HuH-7.5 (cell line): ENCODE measurements around the gene MXD4.
"Not testable (repeated sequence)": the region's sequence is repeated elsewhere in the genome, so short reads cannot be mapped to it uniquely, and the experiment has no call there.

Experiments used
- DNase-seq: peaks from one replicate; pipeline ENCODE4 v3.0.0; 2011; ENCODE audit warnings: low spot score

Gene MXD4

DNA sequence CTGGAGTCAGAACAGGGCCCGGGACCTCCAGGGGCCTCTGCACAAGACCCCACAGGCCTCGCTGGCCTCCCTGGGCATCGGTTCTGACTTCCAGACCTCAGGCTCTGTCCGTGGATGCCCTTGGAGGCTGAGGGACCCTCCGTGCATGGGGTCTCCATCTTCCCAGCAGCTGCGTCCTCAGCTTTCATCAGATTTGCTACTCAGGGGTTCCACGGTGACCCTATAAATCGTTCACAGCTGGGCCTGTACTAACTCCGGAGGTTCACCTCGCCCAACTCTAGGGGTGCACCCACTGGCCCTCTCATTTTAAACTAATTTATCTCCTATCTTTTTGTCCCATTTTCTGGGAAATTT, 13.1 kb upstream of the MXD4 start:
- not testable (repeated sequence) for DNase-seq

DNA sequence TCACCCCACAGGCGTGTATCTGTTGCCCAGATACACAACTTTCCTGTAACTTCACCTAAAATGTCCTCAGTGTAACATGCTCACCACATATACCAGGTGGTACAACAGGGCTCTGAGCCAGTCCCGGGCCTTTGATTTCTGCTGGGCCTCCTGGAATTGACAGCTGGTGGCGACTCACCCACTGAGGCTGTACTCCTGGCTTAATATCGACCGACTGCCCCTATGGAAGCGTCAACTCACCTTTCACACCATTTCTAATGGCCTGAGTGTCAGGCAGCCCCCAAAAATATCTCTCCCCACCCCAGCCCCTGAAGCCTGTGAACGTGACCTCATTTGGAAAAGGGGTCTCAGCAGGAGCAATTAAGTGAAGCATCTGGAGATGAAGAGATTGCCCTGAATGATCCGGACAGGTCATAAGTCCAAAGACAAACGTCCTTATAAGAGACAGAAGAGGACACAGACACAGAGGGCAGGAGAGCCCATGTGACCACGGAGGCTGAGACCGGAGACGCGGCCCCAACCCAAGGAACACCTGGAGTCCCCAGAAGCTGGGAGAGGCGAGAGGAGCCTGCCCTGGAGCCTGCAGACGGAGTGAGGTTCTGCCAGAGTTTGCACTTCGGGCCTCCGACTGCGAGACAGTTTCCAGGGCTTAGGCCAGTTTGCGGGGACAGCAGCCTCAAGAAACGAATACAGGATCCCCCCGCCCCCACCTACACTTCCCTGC, 12.6 kb upstream of the MXD4 start:
- DNase-seq, result no peak

DNA sequence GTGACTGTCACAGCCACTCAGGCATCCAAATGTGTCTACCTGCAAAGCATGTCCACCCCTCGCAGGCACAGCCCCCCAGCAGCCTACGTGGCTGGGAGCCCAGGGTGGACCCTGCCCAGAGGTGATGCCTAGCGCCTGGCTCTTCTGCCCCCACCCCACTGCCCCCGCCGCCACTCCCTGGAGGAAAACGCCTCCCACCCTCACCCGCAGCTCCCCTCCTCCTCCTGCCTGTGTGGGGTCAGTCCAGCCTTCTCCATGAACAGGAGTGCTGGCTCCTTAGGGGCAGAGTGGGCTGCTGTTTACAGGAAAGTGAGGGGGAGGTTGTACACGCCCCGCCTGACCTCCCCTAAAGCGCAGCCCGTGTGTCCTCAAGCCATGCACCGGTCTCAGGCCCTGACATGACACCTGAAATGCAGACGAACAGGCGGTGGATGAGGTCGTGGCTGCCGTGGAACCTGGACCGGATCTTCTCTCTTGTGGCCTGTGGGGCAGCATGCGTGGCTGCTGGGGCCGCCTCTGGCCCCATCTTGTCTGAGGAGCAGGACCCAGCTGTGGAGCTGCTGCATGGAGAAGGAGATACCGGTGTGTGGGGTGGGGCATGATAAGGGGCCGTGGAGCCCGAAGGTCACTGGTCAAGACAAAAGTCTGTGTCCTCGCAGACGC, 11.9 kb upstream of the MXD4 start:
- no peak for DNase-seq

DNA sequence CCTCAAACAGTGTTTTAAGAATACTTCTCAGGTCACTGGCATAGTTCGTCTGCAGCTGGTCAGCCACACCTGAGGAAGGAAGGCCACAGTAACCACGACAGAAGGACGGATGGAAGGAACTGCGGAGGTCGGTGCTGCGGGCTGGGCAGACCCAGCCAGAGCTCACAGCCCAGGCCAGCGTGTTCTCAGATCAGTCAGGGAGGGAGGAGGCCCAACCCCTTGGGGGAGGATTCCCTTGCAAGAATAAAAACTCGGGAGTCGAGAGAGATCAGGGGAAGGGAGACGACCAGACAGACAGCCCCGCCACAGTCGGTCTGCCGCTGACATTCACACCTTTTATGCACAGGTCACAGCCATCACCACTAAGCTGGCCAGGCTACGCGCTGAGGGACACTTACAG, 11.3 kb upstream of the MXD4 start:
- DNase-seq, result no peak

DNA sequence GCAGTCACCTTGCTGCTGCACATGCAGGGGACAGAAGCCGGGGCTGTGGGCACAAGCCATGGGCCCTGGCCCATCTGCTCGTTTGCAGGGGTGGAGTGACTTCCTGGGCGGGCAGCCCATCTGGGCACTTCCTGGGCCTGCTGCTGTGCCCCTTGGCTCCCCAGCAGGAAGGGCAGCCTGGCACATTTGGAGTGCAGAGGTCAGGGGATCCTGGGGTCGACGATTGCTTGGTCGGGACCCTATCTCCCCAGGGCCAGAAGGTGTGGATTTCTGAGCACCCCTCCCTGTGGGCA, 10.9 kb upstream of the MXD4 start:
- DNase-seq, result no peak

DNA sequence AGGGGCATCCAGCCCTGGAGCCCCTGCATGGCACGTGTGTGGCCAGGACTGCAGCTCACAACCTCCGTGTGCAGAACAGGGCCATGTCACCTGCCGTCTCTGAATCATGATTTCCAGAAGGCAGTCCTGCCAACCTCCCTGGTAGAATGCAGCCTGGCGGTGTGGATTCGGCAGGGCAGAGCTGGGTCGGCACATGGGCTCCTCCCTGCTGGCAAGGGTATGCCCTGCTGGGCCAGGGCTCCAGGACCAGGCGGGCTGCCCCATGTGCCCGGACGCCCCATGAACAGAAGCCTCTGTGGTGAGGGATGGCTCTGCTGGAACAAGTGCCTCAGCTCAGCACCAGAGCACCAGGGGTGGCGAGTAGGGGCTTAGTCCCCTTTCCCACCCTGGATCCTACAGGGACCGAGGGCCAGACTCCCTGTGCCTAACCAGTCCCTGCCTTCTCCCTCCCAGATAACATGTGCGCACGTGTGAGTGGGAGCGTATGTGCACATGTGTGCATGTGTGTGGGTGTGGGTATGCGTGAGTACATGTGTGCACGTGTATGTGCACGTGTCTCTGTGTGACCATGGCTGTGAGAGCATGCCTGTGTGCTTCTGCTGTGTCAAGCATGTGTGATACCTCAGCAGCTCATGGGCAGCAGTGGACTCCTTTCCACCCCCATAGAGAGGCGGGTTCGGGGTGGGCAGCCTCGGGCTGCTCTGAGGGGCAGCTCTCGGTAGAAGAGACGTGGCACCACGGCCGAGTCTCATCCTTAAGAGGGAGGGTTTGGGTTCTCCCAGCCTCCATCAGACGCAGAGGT, 10.3 kb upstream of the MXD4 start:
- no peak for DNase-seq

DNA sequence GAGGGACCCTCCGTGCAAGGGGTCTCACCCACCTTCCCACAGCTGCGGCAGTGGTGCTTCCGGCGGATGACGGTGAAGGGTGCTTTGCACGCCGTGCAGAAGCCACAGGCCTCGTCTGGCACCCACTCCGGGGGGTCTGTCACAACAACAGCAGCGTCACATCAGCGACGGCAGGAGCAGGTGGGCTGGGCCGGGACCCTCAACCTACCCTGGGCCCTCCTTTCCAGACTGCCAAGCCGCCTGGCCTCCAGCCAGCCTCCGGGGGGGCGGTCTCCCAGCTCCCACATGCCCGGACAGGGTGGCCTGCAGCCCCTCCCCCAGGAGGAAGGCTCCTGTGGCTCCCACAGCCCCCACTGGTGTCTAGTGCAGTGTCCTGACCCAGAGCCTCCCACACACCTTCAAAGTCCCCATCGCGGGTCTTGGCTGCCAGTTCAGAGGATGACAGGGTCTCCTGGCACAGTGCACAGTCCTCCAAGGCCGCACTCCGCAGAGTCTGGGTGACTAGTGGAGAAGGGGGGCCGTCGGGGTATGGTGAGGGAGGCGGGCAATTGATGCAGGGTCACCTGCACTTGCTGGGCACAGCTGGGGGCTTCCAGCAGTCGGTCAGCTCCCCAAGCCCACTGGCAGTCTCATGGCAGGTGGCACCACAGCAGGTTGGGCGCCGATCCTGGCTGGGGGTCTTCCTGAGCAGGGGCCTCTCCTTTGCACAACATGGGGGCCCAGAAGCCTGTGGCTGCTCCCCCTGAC, 9.5 kb upstream of the MXD4 start:
- no peak for DNase-seq

DNA sequence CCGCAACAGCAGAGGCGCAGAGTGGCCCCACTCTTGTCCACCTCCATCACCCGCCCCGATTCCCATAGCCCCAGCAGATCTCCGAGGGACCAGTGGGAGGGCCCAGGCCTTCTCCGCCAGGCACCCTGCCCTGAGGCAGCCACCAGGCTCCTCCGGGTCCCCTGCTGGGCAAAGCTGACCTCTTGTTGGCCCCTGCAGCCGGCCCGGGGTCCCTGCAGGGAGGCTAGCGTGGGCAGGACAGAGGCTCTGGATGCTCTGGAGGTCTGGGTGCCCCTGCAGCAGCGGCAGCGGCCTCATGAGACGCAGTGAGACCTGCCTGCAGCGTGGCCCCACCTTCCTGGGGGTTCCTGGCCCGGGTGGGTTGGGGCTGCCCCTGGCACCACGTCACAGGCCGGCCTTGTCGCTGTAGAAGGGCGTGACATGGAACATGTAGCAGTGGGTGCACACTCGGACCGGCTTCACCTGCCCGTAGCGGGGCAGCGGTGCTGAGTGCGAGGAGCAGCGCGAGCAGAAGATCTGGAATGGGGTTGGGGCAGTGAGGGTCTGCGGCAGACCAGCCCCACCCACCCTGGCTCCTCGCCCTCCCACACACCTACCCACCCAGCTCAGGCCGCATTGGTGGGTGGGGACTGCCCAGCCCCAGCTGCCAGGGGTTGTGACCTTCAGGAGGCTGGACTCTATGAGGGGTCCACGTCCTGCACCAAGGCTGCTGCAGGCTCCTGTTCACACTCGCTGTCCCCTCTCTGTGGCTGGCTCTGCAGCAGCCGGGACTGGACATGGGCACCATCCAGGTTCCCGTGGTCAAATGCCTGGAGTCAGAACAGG, 8.6 kb upstream of the MXD4 start:
- DNase-seq, result no peak

DNA sequence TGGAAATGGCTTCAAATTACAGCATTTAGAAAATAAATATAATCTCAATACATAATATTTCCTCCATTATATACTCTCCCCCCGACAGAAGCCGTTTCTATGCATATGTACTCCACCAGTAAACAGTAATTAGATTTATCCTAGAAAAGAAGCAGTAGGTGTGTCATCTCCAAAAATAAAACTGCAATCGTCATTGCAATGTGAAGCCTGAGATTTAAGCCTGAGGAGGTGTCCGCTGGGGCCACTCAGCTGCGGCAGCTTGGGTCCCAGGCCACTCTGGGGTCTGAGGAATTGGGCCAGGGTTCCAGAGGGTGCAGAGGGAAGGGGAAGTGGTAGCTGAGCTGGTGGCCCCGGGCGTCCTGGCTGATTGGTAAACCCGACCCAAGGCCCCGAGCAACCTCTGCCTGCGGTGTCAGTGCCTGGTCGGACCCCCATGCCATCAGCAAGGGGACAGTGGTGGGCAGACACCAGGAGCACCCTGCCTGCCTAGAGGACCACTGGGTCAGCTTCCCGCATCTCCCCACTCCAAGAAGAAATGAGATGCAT, 7.8 kb upstream of the MXD4 start:
- no peak for DNase-seq

DNA sequence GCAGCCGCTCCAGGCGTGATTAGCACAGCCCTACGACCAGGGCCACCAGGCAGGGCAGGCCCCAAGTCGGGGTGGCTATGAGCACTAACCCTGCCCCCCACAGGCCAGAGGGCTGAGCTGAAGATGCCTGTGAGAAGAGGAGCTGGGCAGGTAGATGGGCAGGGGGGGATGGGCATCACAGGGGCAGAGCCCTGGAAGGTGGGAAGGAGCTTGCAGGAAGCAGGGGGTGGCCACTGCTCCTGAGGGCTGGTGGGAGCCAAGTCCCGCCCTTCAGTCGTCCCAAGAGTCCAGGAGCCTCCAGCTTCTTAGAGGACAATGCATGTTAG, 7.3 kb upstream of the MXD4 start:
- DNase-seq, result no peak

DNA sequence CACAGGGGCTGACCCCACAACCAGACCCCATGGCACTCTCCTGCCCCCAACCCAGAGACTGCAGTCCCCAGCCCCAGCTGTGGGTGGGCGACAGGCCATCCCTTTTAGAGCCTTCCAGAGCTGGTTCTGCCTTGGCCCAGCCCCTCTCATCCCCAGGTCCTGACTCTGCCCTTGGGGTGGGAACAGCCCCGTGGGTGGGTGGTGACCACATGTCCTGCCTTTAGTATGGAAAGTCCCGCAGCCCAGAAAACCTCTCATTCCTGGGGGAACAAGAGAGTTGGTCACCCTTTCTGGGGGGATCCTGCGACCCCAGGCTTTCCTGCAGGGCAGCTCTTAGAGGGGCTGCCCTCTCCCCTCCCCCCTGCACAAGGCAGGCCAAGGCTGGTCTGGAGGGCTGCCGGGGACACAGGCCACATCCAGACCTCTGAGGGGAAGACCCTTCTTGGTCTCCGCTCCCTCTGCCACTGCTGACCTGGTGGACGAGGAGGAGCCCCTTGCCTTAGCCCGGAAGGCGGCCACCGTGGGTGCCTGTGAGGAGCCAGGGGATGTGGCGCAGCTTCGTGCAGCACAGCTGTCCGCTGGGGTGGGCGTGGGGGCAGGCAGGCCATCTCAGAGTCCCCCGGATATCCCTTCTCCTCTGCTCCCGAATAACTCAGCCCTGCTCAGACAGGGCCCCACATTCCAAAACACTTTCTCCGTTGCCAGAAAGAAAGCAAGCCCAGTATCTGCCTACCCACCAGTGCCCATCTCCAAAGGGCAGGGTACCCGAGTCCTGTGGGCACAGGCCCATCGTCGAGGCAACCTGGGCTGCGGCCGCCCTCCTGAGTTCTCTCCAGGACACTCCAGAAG, 6.7 kb upstream of the MXD4 start:
- DNase-seq, result no peak

DNA sequence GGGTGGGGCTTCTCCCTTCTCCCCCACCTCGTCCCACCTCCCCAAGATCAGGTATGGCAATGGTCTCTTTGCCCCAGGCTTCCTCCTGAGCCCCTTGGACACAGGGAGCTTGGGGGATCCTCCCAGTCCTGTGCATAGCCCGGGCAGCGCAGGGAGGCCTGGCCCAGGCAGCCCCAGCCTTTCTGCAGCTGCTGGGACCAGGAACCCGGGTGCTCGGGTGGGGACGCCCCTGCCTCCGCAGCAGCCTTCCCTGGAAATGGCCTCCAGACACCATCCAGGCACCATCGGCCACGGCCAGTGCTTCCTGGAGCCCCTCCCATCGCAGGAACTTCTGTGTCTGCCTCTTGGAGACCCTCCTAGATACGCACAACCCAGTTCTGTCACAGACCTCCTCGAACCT, 5.9 kb upstream of the MXD4 start:
- DNase-seq, result no peak

DNA sequence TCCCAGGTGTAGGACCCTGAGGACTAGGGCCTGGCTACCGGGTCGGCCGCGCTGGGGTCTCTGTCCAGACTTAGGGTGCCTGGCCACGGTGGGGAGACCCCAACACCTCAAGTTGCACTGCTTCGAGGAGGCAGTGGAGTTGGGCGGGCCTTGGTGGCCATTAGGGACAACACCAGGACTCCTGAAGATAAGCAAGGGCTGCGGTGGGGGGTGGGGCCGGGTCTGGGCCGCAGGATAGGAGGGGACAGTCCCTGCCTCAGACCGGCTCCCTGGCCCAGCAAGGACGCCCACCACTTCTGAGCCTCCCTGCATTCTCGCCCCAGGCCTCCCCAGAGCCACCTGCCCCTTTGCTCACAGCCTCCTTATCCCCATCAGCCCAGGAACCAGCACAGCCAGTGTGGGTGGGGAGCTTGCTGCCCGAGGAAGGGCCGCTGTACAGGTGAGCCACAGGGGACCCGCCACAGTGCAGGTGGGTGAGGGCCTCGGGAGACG, 5.5 kb upstream of the MXD4 start:
- DNase-seq, result no peak

DNA sequence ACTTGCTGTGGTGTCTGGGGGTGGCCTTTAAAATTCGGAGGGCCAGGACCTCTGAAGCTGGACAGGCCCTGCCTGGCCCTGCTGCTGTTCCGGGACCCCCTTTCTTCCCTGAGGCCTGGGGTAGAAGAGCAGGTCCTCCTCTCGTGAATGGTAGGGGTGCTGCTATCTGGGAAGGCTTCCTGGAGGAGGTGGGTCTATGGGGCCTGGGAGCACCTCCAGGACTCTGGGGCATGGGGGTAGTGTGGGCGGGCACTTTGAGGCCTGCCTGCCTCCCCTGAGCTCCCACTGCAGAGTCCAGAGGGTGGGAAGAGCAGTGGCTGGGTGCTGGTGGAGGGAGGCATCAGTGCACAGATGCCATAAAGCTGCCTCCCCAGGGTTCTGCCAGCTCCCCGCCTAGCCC, 4.9 kb upstream of the MXD4 start:
- DNase-seq, result no peak

DNA sequence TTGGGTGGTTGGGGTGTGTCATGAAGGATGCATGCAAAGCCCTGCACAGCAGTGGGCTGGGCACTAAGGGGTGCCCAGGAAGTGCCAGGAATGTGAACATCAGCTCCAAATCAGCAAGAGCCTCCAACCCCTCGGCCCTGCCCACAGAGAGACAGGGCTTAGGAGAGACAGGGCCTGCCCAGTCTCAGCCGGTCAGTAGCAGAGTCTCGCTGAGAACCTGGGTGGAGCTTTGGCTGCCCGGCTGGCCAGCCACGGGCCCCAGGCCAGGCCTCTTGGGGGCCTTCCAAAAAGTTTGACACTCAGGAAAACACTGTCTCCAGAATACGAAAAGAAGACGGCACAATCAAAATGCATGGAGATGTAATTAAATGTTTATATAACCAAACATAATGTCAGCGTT, 4.3 kb upstream of the MXD4 start:
- DNase-seq, result no peak

DNA sequence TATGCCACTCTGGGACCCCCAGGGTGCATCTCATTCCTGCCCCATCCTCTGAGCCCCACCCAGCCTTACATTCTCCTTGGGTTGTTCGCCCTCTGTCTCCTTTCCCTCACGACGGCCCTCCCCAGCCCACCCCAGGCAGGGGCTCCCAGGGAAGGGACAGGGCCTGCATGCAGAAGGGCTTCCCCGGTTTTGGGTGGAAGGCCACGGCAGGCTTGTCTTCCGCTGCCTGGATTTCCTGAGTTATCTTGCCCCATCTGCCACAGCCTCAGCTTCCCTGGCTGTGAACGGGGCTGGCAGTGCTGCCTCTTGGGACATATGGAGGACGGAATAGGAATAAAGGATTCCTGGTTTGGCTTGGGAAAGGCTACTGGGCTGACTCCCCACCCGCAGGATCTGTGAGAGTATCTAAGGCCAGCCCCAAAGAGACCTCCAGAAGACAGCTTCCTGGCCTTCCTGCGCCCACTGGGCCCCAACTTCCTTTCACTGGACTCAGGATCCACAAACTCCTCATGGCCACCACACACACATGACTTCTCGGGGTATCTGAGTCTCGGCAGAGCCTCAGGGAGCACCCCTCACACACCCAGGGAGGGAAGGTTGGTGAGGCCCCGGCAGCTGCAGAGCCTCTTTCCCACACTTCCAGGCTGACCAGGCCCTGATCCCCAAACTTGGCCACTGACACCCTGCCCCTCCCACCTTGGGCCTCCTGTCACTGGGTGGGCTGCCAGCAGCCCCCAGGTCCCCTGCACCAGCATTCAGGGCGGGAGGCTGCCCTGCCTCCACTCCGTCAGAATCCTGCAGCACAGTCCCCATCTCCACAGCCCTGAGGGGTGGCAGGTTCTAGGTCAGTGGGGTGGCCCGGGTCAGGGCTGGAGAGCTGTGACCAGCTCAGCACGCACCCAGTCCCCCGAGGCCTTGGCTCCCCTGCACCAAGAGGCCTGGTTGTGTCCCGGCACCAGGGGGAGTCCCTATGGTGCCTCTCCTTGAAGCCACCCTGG, 3.5 kb upstream of the MXD4 start:
- no peak for DNase-seq

DNA sequence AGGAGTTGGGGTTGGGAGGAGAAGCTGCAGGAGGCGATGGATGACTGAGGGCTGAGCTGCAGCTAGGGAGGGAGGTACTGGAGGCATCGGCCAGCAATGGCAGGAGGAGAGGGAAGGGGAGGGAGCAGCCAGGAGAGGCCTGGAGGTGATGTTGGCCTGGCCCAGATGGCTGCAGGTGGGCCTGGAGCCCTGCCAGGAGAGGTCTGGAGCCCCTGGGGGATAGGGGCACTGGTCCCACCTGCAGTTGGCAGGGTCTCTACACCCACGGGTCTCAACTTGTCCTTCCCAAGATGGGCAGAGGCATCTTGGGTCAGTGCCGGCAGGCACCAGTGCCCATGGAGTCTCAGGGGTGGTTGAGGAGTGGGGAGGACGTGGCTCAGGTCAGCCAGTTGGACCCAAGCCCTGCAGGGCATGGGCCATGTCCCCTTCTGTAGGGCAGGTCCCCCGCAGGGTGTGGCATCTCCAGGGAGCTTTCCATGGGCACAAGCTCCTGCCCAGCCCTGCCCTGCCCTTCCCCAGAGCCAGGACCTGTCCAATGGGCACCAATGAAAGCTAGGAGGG, 2.7 kb upstream of the MXD4 start:
- DNase-seq, result no peak

DNA sequence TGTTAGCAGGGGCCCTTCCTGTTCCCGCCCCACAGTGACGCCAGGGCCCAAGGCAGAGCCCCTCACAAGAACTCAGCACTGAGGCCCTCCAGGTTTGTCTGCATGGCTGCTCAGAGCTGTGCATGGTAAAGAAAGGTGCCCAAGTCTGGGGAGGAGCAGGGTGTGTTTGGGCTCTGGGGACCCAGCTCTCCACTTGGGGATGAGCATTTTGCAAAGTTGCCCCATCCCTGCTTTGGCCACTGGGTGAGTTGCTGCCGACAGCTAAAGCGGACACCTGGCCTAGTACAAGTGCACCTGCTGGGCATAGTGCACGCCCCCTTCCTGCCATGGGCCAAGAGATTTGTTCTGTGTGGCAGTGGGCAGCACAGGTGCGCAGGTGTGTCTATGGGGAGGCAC, 2.0 kb upstream of the MXD4 start:
- no peak for DNase-seq

DNA sequence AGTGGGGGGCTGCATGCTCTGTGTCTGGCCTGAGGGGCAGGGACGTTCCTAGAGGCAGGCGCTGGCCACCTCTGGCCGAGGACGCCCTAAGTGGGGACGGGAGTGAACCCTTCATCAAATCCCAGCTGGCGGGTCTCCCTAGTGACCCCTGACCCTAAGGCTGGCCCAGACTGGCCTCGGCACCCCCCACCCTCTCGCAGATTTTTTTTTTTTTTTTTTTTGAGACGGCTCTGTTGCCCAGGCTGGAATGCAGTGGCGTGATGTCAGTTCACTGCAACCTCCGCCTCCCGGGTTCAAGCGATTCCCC, 988 bp upstream of the MXD4 start:
- DNase-seq, result no peak
